ENCODE measurements around the gene AFF3. TPM values are rescaled to one million over a fixed set of nuclear protein-coding genes. Genes with fewer than 3 reads are reported as not detected.

The AFF3 gene
- total RNA-seq, 1 experiment from 2014 or later: not detected

DNA sequence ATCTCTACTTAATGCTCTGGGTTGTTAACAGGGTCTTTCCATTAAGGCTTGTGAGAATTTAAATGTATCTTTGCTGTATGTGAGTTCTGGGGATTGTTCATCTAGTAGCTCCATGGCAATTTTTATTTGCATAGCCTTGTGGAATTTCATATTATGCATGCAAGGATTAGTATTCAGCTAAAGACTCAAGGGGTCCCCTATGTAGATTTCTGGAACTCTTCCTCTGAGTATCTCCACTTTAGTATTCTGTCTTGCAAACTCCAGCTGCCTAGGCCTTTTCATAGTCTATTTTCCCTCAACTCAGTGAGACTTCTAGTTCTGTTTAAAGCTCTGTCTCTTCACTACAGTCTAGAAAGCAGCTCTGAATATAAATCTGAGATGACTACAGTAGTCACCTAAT, 348.0 kb downstream of the AFF3 start:
- intact Hi-C loops (cut with micrococcal nuclease; ENCODE audit: unreplicated experiment): no loop called here
- no peak for DNase-seq
- H3K4me3 ChIP-seq: no peak overlapping the region
- H3K9me2 ChIP-seq (ENCODE audit: insufficient read depth): no peaks in the 10 kb centered on the region
- POLR2A ChIA-PET (ENCODE audit: unreplicated experiment): no interaction called here
- no peak overlapping the region for H2AFZ ChIP-seq
- H3K9me3 ChIP-seq (ENCODE audit: insufficient read depth, low read depth): 0 out of 2 replicates have a peak, but pooled peaks cover 5% of the 10 kb centered on the region
- BruUV-seq (replicated peaks): no TSS peak
- CTCF ChIA-PET: interaction anchor here (0.6 kb wide), 1 partner anchor 356 kb away, joined by 3 read pairs; no protein-coding TSS in a partner anchor
- H3K4me2 ChIP-seq: no peak overlapping the region
- no peaks in the 10 kb centered on the region for H3F3A ChIP-seq (ENCODE audit: insufficient read depth, low read depth)
- no peaks in the 10 kb centered on the region for H3K4me1 ChIP-seq (replicated peaks; ENCODE audit: insufficient read depth)
- no peak overlapping the region for H3K27ac ChIP-seq
- TF ChIP-seq, protein P1, sequence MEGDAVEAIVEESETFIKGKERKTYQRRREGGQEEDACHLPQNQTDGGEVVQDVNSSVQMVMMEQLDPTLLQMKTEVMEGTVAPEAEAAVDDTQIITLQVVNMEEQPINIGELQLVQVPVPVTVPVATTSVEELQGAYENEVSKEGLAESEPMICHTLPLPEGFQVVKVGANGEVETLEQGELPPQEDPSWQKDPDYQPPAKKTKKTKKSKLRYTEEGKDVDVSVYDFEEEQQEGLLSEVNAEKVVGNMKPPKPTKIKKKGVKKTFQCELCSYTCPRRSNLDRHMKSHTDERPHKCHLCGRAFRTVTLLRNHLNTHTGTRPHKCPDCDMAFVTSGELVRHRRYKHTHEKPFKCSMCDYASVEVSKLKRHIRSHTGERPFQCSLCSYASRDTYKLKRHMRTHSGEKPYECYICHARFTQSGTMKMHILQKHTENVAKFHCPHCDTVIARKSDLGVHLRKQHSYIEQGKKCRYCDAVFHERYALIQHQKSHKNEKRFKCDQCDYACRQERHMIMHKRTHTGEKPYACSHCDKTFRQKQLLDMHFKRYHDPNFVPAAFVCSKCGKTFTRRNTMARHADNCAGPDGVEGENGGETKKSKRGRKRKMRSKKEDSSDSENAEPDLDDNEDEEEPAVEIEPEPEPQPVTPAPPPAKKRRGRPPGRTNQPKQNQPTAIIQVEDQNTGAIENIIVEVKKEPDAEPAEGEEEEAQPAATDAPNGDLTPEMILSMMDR (conservative IDR thresholded peaks at IDR 0.05): no peak
- no peak for TF ChIP-seq EZH2 (IDR thresholded peaks at IDR 0.05; ENCODE audit: low read depth)
- H4K20me1 ChIP-seq (ENCODE audit: insufficient read depth): no peaks in the 10 kb centered on the region
- H3K27me3 ChIP-seq (ENCODE audit: insufficient read depth, low read depth): peaks cover 44% of the 10 kb centered on the region
- no peaks in the 10 kb centered on the region for H3K79me2 ChIP-seq (ENCODE audit: low read depth)
- no peaks in the 10 kb centered on the region for H3K36me3 ChIP-seq (ENCODE audit: low read depth)

DNA sequence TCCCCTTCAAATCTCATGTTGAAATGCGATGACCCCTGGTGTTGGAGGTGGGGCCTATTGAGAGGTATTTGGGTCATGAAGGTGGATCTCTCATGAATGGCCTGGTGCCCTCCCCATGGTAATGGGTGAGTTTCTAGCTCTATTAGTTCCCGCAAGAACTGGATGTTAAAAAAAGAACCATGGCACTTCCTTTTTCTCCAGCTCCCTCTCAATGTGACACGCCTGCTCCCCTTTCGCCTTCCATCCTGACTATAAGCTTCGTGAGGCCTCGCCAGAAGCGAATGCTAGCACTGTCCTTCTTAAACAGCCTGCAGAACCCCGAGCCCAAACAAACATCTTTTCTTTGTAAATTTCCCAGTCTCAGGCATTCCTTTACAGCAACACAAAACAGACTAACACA, 349.4 kb downstream of the AFF3 start:
- CTCF ChIA-PET: no interaction called here

DNA sequence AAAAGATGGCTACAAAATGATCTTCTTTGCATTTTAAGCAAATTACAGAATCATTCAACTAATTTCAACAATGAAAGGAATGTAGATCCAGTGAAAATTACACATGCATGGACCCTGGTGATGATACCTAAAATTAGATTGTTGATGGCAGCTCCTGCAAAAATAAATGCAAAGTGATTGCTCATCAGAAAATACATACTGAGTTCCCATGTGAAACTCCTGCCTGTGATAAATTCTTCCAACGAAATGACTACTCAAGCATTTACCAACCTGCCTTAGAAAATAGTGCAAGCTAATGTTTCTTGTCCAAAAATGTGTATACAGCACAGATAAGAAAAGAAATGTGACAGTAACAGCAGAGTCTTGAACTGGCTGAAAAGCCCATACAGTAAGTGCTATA, 352.5 kb downstream of the AFF3 start:
- no TSS peak for BruUV-seq (replicated peaks)
- Histone ChIP-seq H3K79me2 (ENCODE audit: low read depth) (no peaks in the 10 kb centered on the region), H3K36me3 (ENCODE audit: low read depth) (no peaks in the 10 kb centered on the region), H2AFZ (no peak overlapping the region), H3K4me3 (no peak overlapping the region), H3F3A (ENCODE audit: insufficient read depth, low read depth) (no peaks in the 10 kb centered on the region), H3K9me2 (ENCODE audit: insufficient read depth) (no peaks in the 10 kb centered on the region), H3K27me3 (ENCODE audit: insufficient read depth, low read depth) (peaks cover 79% of the 10 kb centered on the region), H3K4me2 (no peak overlapping the region), H3K9me3 (ENCODE audit: insufficient read depth, low read depth) (no peaks in the 10 kb centered on the region), H4K20me1 (ENCODE audit: insufficient read depth) (no peaks in the 10 kb centered on the region), H3K4me1 (replicated peaks; ENCODE audit: insufficient read depth) (no peaks in the 10 kb centered on the region), H3K27ac (no peak overlapping the region)
- DNase-seq: no peak
- ChIA-PET POLR2A (ENCODE audit: unreplicated experiment) (no interaction called here), CTCF (no interaction called here)
- TF ChIP-seq, protein P1 (conservative IDR thresholded peaks at IDR 0.05): no peak
- no peak for TF ChIP-seq EZH2 (IDR thresholded peaks at IDR 0.05; ENCODE audit: low read depth)
- intact Hi-C loops (cut with micrococcal nuclease; ENCODE audit: unreplicated experiment): no loop called here

More for the DNA sequence above, 349.4 kb downstream of the AFF3 start:
- Histone ChIP-seq H2AFZ (no peak overlapping the region), H3K36me3 (ENCODE audit: low read depth) (no peaks in the 10 kb centered on the region), H3K27me3 (ENCODE audit: insufficient read depth, low read depth) (peaks cover 47% of the 10 kb centered on the region), H3F3A (ENCODE audit: insufficient read depth, low read depth) (no peaks in the 10 kb centered on the region), H3K9me3 (ENCODE audit: insufficient read depth, low read depth) (0 out of 2 replicates have a peak, but pooled peaks cover 5% of the 10 kb centered on the region), H3K79me2 (ENCODE audit: low read depth) (no peaks in the 10 kb centered on the region), H3K27ac (no peak overlapping the region), H3K4me2 (no peak overlapping the region), H3K4me3 (no peak overlapping the region), H3K4me1 (replicated peaks; ENCODE audit: insufficient read depth) (no peaks in the 10 kb centered on the region), H3K9me2 (ENCODE audit: insufficient read depth) (no peaks in the 10 kb centered on the region), H4K20me1 (ENCODE audit: insufficient read depth) (no peaks in the 10 kb centered on the region)
- BruUV-seq (replicated peaks): no TSS peak
- intact Hi-C loops (cut with micrococcal nuclease; ENCODE audit: unreplicated experiment): no loop called here
- TF ChIP-seq, protein P1 (conservative IDR thresholded peaks at IDR 0.05): no peak
- no peak for TF ChIP-seq EZH2 (IDR thresholded peaks at IDR 0.05; ENCODE audit: low read depth)
- no peak for DNase-seq
- POLR2A ChIA-PET (ENCODE audit: unreplicated experiment): no interaction called here

Data from PC-9 (cell line).